H9 (cell line): Measurements from ENCODE around the gene RNF225. TPM values are rescaled to one million over a fixed set of nuclear protein-coding genes. Genes with fewer than 3 reads are reported as not detected.

ENCODE experiments used
- DNase-seq: peaks from one replicate; pipeline ENCODE4 v3.0.0-alpha.2; 2017
- H2AFZ ChIP-seq: one replicate; pipeline ENCODE4 v1.6.1; 2013; ENCODE audit warnings: mild to moderate bottlenecking, low read length, control low read depth, moderate library complexity
- H2AK5ac ChIP-seq: 2 replicates; pipeline ENCODE4 v1.6.1; 2013; ENCODE audit warnings: low read length, control low read depth, mixed read lengths; ENCODE audit not compliant: insufficient read length
- H2BK120ac ChIP-seq: one replicate; pipeline ENCODE4 v1.6.1; 2013; ENCODE audit warnings: low read depth, mild to moderate bottlenecking, low read length, control low read depth, inconsistent platforms; ENCODE audit not compliant: poor library complexity, severe bottlenecking
- H2BK12ac ChIP-seq: 2 replicates; pipeline ENCODE4 v1.6.1; 2013; ENCODE audit warnings: low read length, control low read depth, mixed read lengths, low read depth; ENCODE audit not compliant: insufficient read length
- H2BK15ac ChIP-seq: 2 replicates; pipeline ENCODE4 v1.6.1; 2013; ENCODE audit warnings: low read depth, low read length, control low read depth
- H2BK20ac ChIP-seq: one replicate; pipeline ENCODE4 v1.6.1; 2013; ENCODE audit warnings: low read depth, mild to moderate bottlenecking, low read length, control low read depth, inconsistent platforms; ENCODE audit not compliant: poor library complexity, severe bottlenecking
- H2BK5ac ChIP-seq: 2 replicates; pipeline ENCODE4 v1.6.1; 2013; ENCODE audit warnings: low read length, control low read depth, mixed read lengths; ENCODE audit not compliant: insufficient read length
- H3K14ac ChIP-seq: 2 replicates; pipeline ENCODE4 v1.6.1; 2013; ENCODE audit warnings: low read length, control low read depth; ENCODE audit not compliant: insufficient read depth
- H3K18ac ChIP-seq: 2 replicates; pipeline ENCODE4 v1.6.1; 2013; ENCODE audit warnings: low read depth, mild to moderate bottlenecking, mixed read lengths, low read length, control low read depth; ENCODE audit not compliant: insufficient read length
- H3K23ac ChIP-seq: 2 replicates; pipeline ENCODE4 v1.6.1; 2013; ENCODE audit warnings: low read length, control low read depth, mixed read lengths, low read depth; ENCODE audit not compliant: insufficient read length
- H3K23me2 ChIP-seq: 2 replicates; pipeline ENCODE4 v1.6.1; 2013; ENCODE audit warnings: low read depth, mild to moderate bottlenecking, mixed read lengths, low read length, control low read depth; ENCODE audit not compliant: insufficient read length, poor library complexity, severe bottlenecking
- H3K27ac ChIP-seq: 2 replicates; pipeline ENCODE4 v1.5.1; 2013; ENCODE audit warnings: low read length, control low read depth, mixed read lengths, low read depth; ENCODE audit not compliant: insufficient read length
- H3K27me3 ChIP-seq: 2 replicates; pipeline ENCODE4 v1.6.1; 2013; ENCODE audit warnings: low read length, control low read depth, inconsistent platforms; ENCODE audit not compliant: insufficient read depth
- H3K4ac ChIP-seq: 2 replicates; pipeline ENCODE4 v1.6.1; 2013; ENCODE audit warnings: low read depth, mild to moderate bottlenecking, control low read depth, inconsistent platforms, low read length, moderate library complexity
- H3K4me1 ChIP-seq: 2 replicates; pipeline ENCODE4 v1.6.1; 2013; ENCODE audit warnings: low read length, control low read depth, inconsistent platforms; ENCODE audit not compliant: insufficient read depth
- H3K4me2 ChIP-seq: 2 replicates; pipeline ENCODE4 v1.6.1; 2013; ENCODE audit warnings: low read length, control low read depth, mixed read lengths; ENCODE audit not compliant: insufficient read length, insufficient read depth
- H3K56ac ChIP-seq: 2 replicates; pipeline ENCODE4 v1.6.1; 2013; ENCODE audit warnings: low read depth, mild to moderate bottlenecking, mixed read lengths, low read length, control low read depth; ENCODE audit not compliant: insufficient read length
- H3K79me1 ChIP-seq: 2 replicates; pipeline ENCODE4 v1.6.1; 2013; ENCODE audit warnings: low read depth, mild to moderate bottlenecking, moderate library complexity, low read length, control low read depth, inconsistent platforms; ENCODE audit not compliant: insufficient read depth, poor library complexity, severe bottlenecking
- H3K79me2 ChIP-seq: 2 replicates; pipeline ENCODE4 v1.6.1; 2013; ENCODE audit warnings: low read length, control low read depth, inconsistent platforms; ENCODE audit not compliant: insufficient read depth
- H3K9ac ChIP-seq: 2 replicates; pipeline ENCODE4 v1.6.1; 2013; ENCODE audit warnings: low read length, control low read depth, mixed read lengths; ENCODE audit not compliant: insufficient read length; ENCODE audit errors: extremely low read depth
- H3K9me3 ChIP-seq: one replicate; pipeline ENCODE4 v1.6.1; 2013; ENCODE audit warnings: low read depth, low read length, inconsistent platforms; ENCODE audit not compliant: control insufficient read depth
- H3T11ph ChIP-seq: one replicate; pipeline ENCODE4 v1.6.1; 2013; ENCODE audit warnings: mild to moderate bottlenecking, low read length, control low read depth, inconsistent platforms
- H4K20me1 ChIP-seq: one replicate; pipeline ENCODE4 v1.6.1; 2013; ENCODE audit not compliant: control insufficient read depth, insufficient read length, insufficient read depth
- H4K5ac ChIP-seq: 2 replicates; pipeline ENCODE4 v1.6.1; 2013; ENCODE audit warnings: low read depth, mild to moderate bottlenecking, mixed read lengths, low read length, control low read depth; ENCODE audit not compliant: insufficient read length
- H4K8ac ChIP-seq: replicated peaks from 2 replicates; pipeline ENCODE4 v1.6.1; 2013; ENCODE audit warnings: low read length, control low read depth, mixed read lengths, low read depth; ENCODE audit not compliant: insufficient read length
- H4K91ac ChIP-seq: 2 replicates; pipeline ENCODE4 v1.6.1; 2013; ENCODE audit warnings: low read depth, mild to moderate bottlenecking, moderate library complexity, mixed read lengths, low read length, control low read depth; ENCODE audit not compliant: insufficient read length
- H3K27ac Mint-ChIP-seq, 3 experiments: 2 replicates in 2 of 3; 3 replicates in 1 of 3; pipeline ENCODE4 v1.8.0; 2020 to 2021; ENCODE audit warnings: mixed read lengths in 3 of 3, mild to moderate bottlenecking in 1 of 3, moderate library complexity in 1 of 3
- H3K27me3 Mint-ChIP-seq: 2 replicates; pipeline ENCODE4 v1.8.0; 2021; ENCODE audit warnings: low read depth, mild to moderate bottlenecking, moderate library complexity, mixed read lengths
- H3K36me3 Mint-ChIP-seq, 3 experiments: 2 replicates in 2 of 3; 3 replicates in 1 of 3; pipeline ENCODE4 v1.8.0; 2020 to 2021; ENCODE audit warnings: low read depth in 3 of 3, mixed read lengths in 3 of 3; ENCODE audit not compliant: insufficient read depth in 1 of 3
- H3K4me1 Mint-ChIP-seq, 2 experiments: 2 replicates each; pipeline ENCODE4 v1.8.0; 2020; ENCODE audit warnings: mixed read lengths in 2 of 2
- H3K4me3 Mint-ChIP-seq, 2 experiments: 2 replicates in 1 of 2; 3 replicates in 1 of 2; pipeline ENCODE4 v1.8.0; 2020 to 2021; ENCODE audit warnings: mild to moderate bottlenecking in 2 of 2, mixed read lengths in 2 of 2, moderate library complexity in 1 of 2
- H3K9me3 Mint-ChIP-seq, 2 experiments: 2 replicates in 1 of 2; 3 replicates in 1 of 2; pipeline ENCODE4 v1.8.0; 2020; ENCODE audit warnings: mild to moderate bottlenecking in 2 of 2, mixed read lengths in 2 of 2, moderate library complexity in 1 of 2
- WGBS: extraction: QIAGEN DNeasy Blood & Tissue Kit; methylation state at CpG from one replicate; pipeline ENCODE4 v1.1.7; 2013; ENCODE audit warnings: missing lambda C conversion rate, low lambda C conversion rate, mixed read lengths; ENCODE audit not compliant: insufficient read length; ENCODE audit errors: extremely low coverage; 5-methylcytosine and 5-hydroxymethylcytosine counted together
- total RNA-seq: library from RNA; stranded (reverse); gene quantifications from 2 replicates; pipeline ENCODE4 v1.2.1, GENCODE V29; 2021
- TF ChIP-seq, protein P1 (sequence below): fragments of 200-600 bp; sonication (generic); conservative IDR thresholded peaks from 3 replicates; pipeline ENCODE4 v1.8.0; 2021; ENCODE audit warnings: antibody characterized with exemption, mild to moderate bottlenecking

Gene RNF225
- total RNA-seq, 1 experiment from 2014 or later, result 2.1 TPM

DNA sequence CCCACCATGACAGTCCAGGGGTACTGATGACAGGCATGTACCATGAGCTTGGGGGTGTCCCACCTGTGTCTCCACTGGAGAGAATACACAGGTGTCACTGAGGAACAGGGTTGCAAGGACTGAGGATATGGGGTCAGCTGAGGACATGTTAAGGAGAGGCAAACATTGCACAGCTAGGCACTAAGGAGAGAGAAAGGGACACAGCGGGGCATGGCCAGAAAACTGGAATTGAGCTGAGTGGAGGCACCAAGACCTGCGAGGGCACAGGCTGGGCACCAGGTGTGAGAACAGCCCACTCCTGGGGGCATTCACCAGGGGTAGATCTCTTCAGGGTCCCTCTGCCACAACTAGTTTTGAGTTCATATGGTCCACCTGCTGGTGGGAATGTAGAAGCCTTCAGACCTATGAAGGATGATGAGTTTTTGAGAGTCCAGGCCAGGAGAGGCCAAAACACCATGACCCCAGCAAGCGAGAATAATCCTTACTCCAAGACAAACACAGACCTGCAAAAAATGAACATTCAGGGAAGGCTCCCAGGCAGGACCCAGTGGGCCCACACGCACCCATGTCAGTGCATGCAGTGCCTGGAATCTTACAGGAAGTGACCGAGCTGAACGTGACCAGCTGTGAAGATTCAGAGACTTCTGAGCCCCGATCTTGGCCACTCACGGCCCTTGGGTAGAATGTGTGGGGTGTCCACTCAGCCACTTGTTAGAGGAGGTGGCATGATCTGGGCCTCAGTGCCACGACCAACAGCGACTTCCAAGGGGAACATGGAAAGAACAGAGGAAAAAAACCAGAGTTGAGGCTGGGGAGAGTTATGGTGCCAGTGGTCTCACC, 11.6 kb downstream of the RNF225 start:
- Histone ChIP-seq H3K79me2 (no peaks in the 10 kb centered on the region), H3K27ac (no peak overlapping the region), H3K9ac (peak overlapping the region; percentile 84)

More for the DNA sequence above, 11.6 kb downstream of the RNF225 start:
- Histone ChIP-seq H3K9me3 (no peaks in the 10 kb centered on the region), H3K27me3 (no peaks in the 10 kb centered on the region; the same call in 1 of the 2 replicates), H3K79me1 (no peaks in the 10 kb centered on the region), H3T11ph (no peak overlapping the region), H3K14ac (peak overlapping the region; percentile 75; the same call in 1 of the 2 replicates), H3K4me1 (peaks cover 5% of the 10 kb centered on the region; the same call in 1 of the 2 replicates), H3K18ac (no peak overlapping the region), H4K91ac (no peak overlapping the region), H2BK12ac (no peak overlapping the region), H4K8ac (no peak overlapping the region), H3K56ac (no peak overlapping the region), H3K4me2 (peak overlapping the region; percentile 87), H2BK15ac (no peak overlapping the region), H2AK5ac (no peak overlapping the region), H2AFZ (no peak overlapping the region), H3K23ac (no peak overlapping the region), H2BK5ac (no peak overlapping the region), H4K5ac (no peak overlapping the region), H4K20me1 (peaks cover 3% of the 10 kb centered on the region), H2BK120ac (no peak overlapping the region), H3K23me2 (peaks cover 15% of the 10 kb centered on the region), H2BK20ac (no peak overlapping the region), H3K4ac (no peak overlapping the region)
- peaks cover 13% of the 10 kb centered on the region for H3K27me3 Mint-ChIP-seq
- TF ChIP-seq, protein P1, sequence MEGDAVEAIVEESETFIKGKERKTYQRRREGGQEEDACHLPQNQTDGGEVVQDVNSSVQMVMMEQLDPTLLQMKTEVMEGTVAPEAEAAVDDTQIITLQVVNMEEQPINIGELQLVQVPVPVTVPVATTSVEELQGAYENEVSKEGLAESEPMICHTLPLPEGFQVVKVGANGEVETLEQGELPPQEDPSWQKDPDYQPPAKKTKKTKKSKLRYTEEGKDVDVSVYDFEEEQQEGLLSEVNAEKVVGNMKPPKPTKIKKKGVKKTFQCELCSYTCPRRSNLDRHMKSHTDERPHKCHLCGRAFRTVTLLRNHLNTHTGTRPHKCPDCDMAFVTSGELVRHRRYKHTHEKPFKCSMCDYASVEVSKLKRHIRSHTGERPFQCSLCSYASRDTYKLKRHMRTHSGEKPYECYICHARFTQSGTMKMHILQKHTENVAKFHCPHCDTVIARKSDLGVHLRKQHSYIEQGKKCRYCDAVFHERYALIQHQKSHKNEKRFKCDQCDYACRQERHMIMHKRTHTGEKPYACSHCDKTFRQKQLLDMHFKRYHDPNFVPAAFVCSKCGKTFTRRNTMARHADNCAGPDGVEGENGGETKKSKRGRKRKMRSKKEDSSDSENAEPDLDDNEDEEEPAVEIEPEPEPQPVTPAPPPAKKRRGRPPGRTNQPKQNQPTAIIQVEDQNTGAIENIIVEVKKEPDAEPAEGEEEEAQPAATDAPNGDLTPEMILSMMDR, result peak; percentile 58
- no CpG with 5 or more reads among the region's 10 CpGs for WGBS
- peak overlapping the region; percentile 87 to 94 for H3K4me3 Mint-ChIP-seq
- H3K36me3 Mint-ChIP-seq, result peaks cover 8 to 11% (median 9%) of the 10 kb centered on the region in 3 experiments; a peak in 6 of 7 replicates
- H3K9me3 Mint-ChIP-seq, result peaks cover 10 to 13% of the 10 kb centered on the region in 2 experiments; a peak in 4 of 5 replicates
- peak overlapping the region in 1 of 3 experiments; percentile 94; a peak in 1 of 7 replicates for H3K27ac Mint-ChIP-seq
- peaks cover 19 to 23% of the 10 kb centered on the region in 2 experiments for H3K4me1 Mint-ChIP-seq
- DNase-seq, result peak; percentile 47
